Prostate gland (tissue), 2 donors: ENCODE results near the gene GID8. TPM values are rescaled to one million over a fixed set of nuclear protein-coding genes. Genes with fewer than 3 reads are reported as not detected.

Experiments
- DNase-seq: peaks from one replicate; pipeline ENCODE4 v3.0.0-alpha.2; 2019; ENCODE audit warnings: low spot score
- H3K27ac ChIP-seq, 2 donors: fragments of 200-600 bp; sonication (generic); 2 replicates each; pipeline ENCODE4 v1.5.1; 2017 to 2019
- H3K27me3 ChIP-seq: fragments of 200-600 bp; sonication (generic); replicated peaks from 2 replicates; pipeline ENCODE4 v1.5.1; 2019; ENCODE audit not compliant: insufficient read depth
- H3K36me3 ChIP-seq, 2 donors: fragments of 200-600 bp; sonication (generic); 1 replicate in 1 of 2; 2 replicates in 1 of 2; pipeline versions ENCODE4 v1.5.1 to v1.8.1; 2017 to 2019
- H3K4me1 ChIP-seq: fragments of 200-600 bp; sonication (generic); replicated peaks from 2 replicates; pipeline ENCODE4 v1.5.1; 2019
- H3K4me3 ChIP-seq, 2 donors: fragments of 200-600 bp; sonication (generic); 2 replicates each; pipeline ENCODE4 v1.5.1; 2017 to 2019
- H3K9me3 ChIP-seq: fragments of 200-600 bp; sonication (generic); 2 replicates; pipeline ENCODE4 v1.5.1; 2017
- CTCF ChIP-seq, 4 experiments: fragments of 200-600 bp in 2 of 4; fragments of 450-650 bp in 2 of 4; sonication (generic) in 2 of 4; IDR thresholded peaks; 1 replicate in 3 of 4; 2 replicates in 1 of 4; pipeline ENCODE4 v1.5.1; 2016 to 2019; ENCODE audit warnings: antibody characterized with exemption in 4 of 4, mild to moderate bottlenecking in 2 of 4, moderate library complexity in 2 of 4
- POLR2A ChIP-seq: fragments of 450-650 bp; IDR thresholded peaks from one replicate; pipeline ENCODE4 v1.6.1; 2016; ENCODE audit warnings: antibody characterized with exemption, mild to moderate bottlenecking
- POLR2AphosphoS5 ChIP-seq: sonication (generic); formaldehyde crosslinking; IDR thresholded peaks from one replicate; pipeline ENCODE4 v1.6.1; 2017; ENCODE audit warnings: antibody characterized with exemption
- WGBS: methylation state at CpG from one replicate; pipeline ENCODE4 v1.1.5; 2018; 5-methylcytosine and 5-hydroxymethylcytosine counted together
- intact Hi-C: fragments of 100-400 bp; cut with DNase I; formaldehyde crosslinking; loops from one replicate; pipeline ENCODE4 v1.14.2; 2022
- total RNA-seq, 2 donors: library from RNA; depleted of rRNA; stranded (reverse); fragments of >200 nt; gene quantifications; one replicate each; pipeline ENCODE4 v1.1.0, GENCODE V29; 2016

Gene GID8
- total RNA-seq, 2 donors from 2014 or later = 38.7 to 42.7 TPM

- H3K27ac ChIP-seq = no peak overlapping the region
- peaks cover 18% of the 10 kb centered on the region for H3K27me3 ChIP-seq
Observed at GRCh38 chr20:62986257-62986800, 48.4 kb downstream of the GID8 start.

GRCh38 chr20:62987114-62987513 lies 49.2 kb downstream of the GID8 start:
- Histone ChIP-seq H3K27ac (no peak overlapping the region), H3K36me3 (no peaks in the 10 kb centered on the region), H3K4me3 (no peak overlapping the region), H3K27me3 (peaks cover 11% of the 10 kb centered on the region), H3K4me1 (no peaks in the 10 kb centered on the region), H3K9me3 (no peaks in the 10 kb centered on the region)
- intact Hi-C loops = no loop called here
- TF ChIP-seq POLR2A = no peak
- TF ChIP-seq CTCF (IDR thresholded peaks at IDR 0.05) = no peak
- TF ChIP-seq POLR2AphosphoS5 = no peak
- DNase-seq = no peak
- WGBS = 67% methylated on average over 10 of the region's 10 CpGs

More at GRCh38 chr20:62986257-62986800, 48.4 kb downstream of the GID8 start:
- TF ChIP-seq POLR2AphosphoS5 = no peak
- TF ChIP-seq CTCF (IDR thresholded peaks at IDR 0.05) = no peak
- no peak for TF ChIP-seq POLR2A
- Histone ChIP-seq H3K4me3 (no peak overlapping the region), H3K4me1 (no peaks in the 10 kb centered on the region), H3K9me3 (no peaks in the 10 kb centered on the region), H3K36me3 (no peaks in the 10 kb centered on the region)
- DNase-seq = no peak
- intact Hi-C loops = no loop called here
- 68% methylated on average over 6 of the region's 6 CpGs for WGBS

- 47% methylated on average over 11 of the region's 11 CpGs for WGBS
- H3K9me3 ChIP-seq = no peaks in the 10 kb centered on the region
- peaks cover 8% of the 10 kb centered on the region for H3K27me3 ChIP-seq
Observed at GRCh38 chr20:62989201-62989601, 51.3 kb downstream of the GID8 start.

GRCh38 chr20:62990306-62990825 lies 52.4 kb downstream of the GID8 start:
- DNase-seq = no peak
- Histone ChIP-seq H3K27ac (no peak overlapping the region), H3K4me3 (no peak overlapping the region), H3K9me3 (no peaks in the 10 kb centered on the region), H3K27me3 (peaks cover 8% of the 10 kb centered on the region), H3K36me3 (no peaks in the 10 kb centered on the region), H3K4me1 (no peaks in the 10 kb centered on the region)
- TF ChIP-seq POLR2AphosphoS5 (no peak), CTCF (IDR thresholded peaks at IDR 0.05) (no peak), POLR2A (no peak)
- intact Hi-C loops = no loop called here
- 71% methylated on average over 22 of the region's 22 CpGs for WGBS

More at GRCh38 chr20:62989201-62989601, 51.3 kb downstream of the GID8 start:
- no peak overlapping the region for H3K4me3 ChIP-seq
- H3K4me1 ChIP-seq = no peaks in the 10 kb centered on the region
- no peaks in the 10 kb centered on the region for H3K36me3 ChIP-seq
- no peak overlapping the region for H3K27ac ChIP-seq
- TF ChIP-seq POLR2A (no peak), POLR2AphosphoS5 (no peak), CTCF (IDR thresholded peaks at IDR 0.05) (no peak)
- intact Hi-C loops = no loop called here
- no peak for DNase-seq

GRCh38 chr20:62991196-62991807 lies 53.4 kb downstream of the GID8 start:
- no peak for DNase-seq
- no peak for TF ChIP-seq POLR2AphosphoS5
- no peak for TF ChIP-seq POLR2A
- no peak for TF ChIP-seq CTCF (IDR thresholded peaks at IDR 0.05)
- no peaks in the 10 kb centered on the region for H3K4me1 ChIP-seq
- 71% methylated on average over 13 of the region's 13 CpGs for WGBS
- intact Hi-C loops = no loop called here
- peaks cover 8% of the 10 kb centered on the region for H3K27me3 ChIP-seq
- H3K27ac ChIP-seq = no peak overlapping the region
- H3K4me3 ChIP-seq = no peak overlapping the region
- no peaks in the 10 kb centered on the region for H3K9me3 ChIP-seq
- no peaks in the 10 kb centered on the region for H3K36me3 ChIP-seq
